Adrenal gland (tissue), 12 donors: ENCODE data around the gene TAF4. TPM values are rescaled to one million over a fixed set of nuclear protein-coding genes. Genes with fewer than 3 reads are reported as not detected.

Experiments used
- DNase-seq, 7 donors: peaks; one replicate each; pipeline ENCODE4 v3.0.0-alpha.2; 2019 to 2020
- H3K27ac ChIP-seq, 5 donors: fragments of 200-600 bp; sonication (generic) in 4 of 5; 1 replicate in 3 of 5; 2 replicates in 2 of 5; pipeline versions ENCODE4 v1.5.1 to v1.8.0; 2016 to 2020; ENCODE audit warnings: mild to moderate bottlenecking in 1 of 5
- H3K27me3 ChIP-seq: fragments of 200-600 bp; 2 replicates; pipeline ENCODE4 v1.8.0; 2021
- H3K36me3 ChIP-seq, 2 donors: fragments of 200-600 bp; replicated peaks in 1 of 2; 1 replicate in 1 of 2; 2 replicates in 1 of 2; pipeline versions ENCODE4 v1.5.1 to v1.8.0; 2018 to 2022
- H3K4me1 ChIP-seq, 2 donors: fragments of 200-600 bp; replicated peaks in 1 of 2; 1 replicate in 1 of 2; 2 replicates in 1 of 2; pipeline versions ENCODE4 v1.5.1 to v1.8.0; 2018 to 2021
- H3K4me3 ChIP-seq, 4 donors: fragments of 200-600 bp; sonication (generic) in 3 of 4; one replicate each; pipeline ENCODE4 v1.5.1; 2016 to 2018
- H3K9me3 ChIP-seq, 3 donors: fragments of 200-600 bp; sonication (generic) in 1 of 3; replicated peaks in 1 of 3; 1 replicate in 2 of 3; 2 replicates in 1 of 3; pipeline versions ENCODE4 v1.5.1 to v1.8.0; 2016 to 2021
- CTCF ChIP-seq, 6 experiments: fragments of 450-650 bp in 4 of 6; fragments of 200-600 bp in 2 of 6; sonication (generic) in 1 of 6; IDR thresholded peaks; 1 replicate in 5 of 6; 2 replicates in 1 of 6; pipeline versions ENCODE4 v1.5.1 to v1.8.0; 2016 to 2021; ENCODE audit warnings: antibody characterized with exemption in 6 of 6, mild to moderate bottlenecking in 2 of 6, moderate library complexity in 1 of 6
- POLR2A ChIP-seq, 2 donors: fragments of 450-650 bp; IDR thresholded peaks; one replicate each; pipeline ENCODE4 v1.6.1; 2017; ENCODE audit warnings: antibody characterized with exemption in 2 of 2, mild to moderate bottlenecking in 2 of 2, moderate library complexity in 1 of 2
- WGBS, 4 donors: extraction: QIAGEN DNeasy Blood & Tissue Kit in 2 of 4; methylation state at CpG; one replicate each; pipeline versions ENCODE4 v1.1.5 to v1.1.7; 2013 to 2017; 5-methylcytosine and 5-hydroxymethylcytosine counted together
- intact Hi-C, 2 donors: fragments of 100-400 bp; cut with DNase I; formaldehyde crosslinking; loops; one replicate each; pipeline versions ENCODE4 v1.14.1 to v1.15.0; 2022 to 2023
- polyA plus RNA-seq, 3 donors: library from polyadenylated mRNA; stranded (reverse); fragments of 200-250 nt in 2 of 3; fragments of 350-450 nt in 1 of 3; fragmentation: Illumina TruSeq in 1 of 3; extraction: RNeasy Lipid Tissue Mini Kit (QIAGEN cat#74804) in 1 of 3; gene quantifications; one replicate each; pipeline ENCODE4 v1.2.3, GENCODE V29; 2013 to 2014
- total RNA-seq, 9 donors: library from RNA; depleted of rRNA in 4 of 9; stranded (reverse); fragments of >200 nt in 4 of 9; fragments of 120-200 nt in 1 of 9; fragmentation: NEBNext Ultra II Directional in 1 of 9; extraction: Animal tissue kit (Norgen Biotek cat#: 25700) in 1 of 9; gene quantifications; one replicate each; pipeline versions ENCODE4 v1.1.0 to v1.2.4, GENCODE V29; 2013 to 2023
- donor health status: healthy with polysubstance abuse.
- donor health status: Bipolar disorder and iron deficiency.
- donor health status: DM: yes; HTN: yes; CAD: no.
- donor health status: DM: no; HTN: no; CAD: no.
- donor health status: DM: no; HTN: no; CAD: no.
- donor health status: DM: yes; HTN: yes; CAD: no.

The TAF4 gene
- total and polyA plus RNA-seq, 12 donors, result 5.2 to 30.9 (median 14.8) TPM

GRCh38 chr20:61938839-61939690 is 126.6 kb downstream of the TAF4 start:
- intact Hi-C loops, result no loop called here
- H3K4me1 ChIP-seq, result no peaks in the 10 kb centered on the region
- H3K36me3 ChIP-seq, result no peaks in the 10 kb centered on the region
- no peak overlapping the region for H3K27ac ChIP-seq
- no peak for TF ChIP-seq CTCF (IDR thresholded peaks at IDR 0.05)
- no peak for TF ChIP-seq POLR2A (IDR thresholded peaks at IDR 0.05)
- no peaks in the 10 kb centered on the region for H3K9me3 ChIP-seq
- no peak overlapping the region for H3K4me3 ChIP-seq
- H3K27me3 ChIP-seq, result no peaks in the 10 kb centered on the region
- no peak for DNase-seq
- WGBS, 4 donors, result 85 to 88% (median 87%) methylated on average over 23 to 27 of the region's 27 CpGs

GRCh38 chr20:61937963-61938838 is 127.5 kb downstream of the TAF4 start:
- H3K27ac ChIP-seq, result no peak overlapping the region
- no peak for DNase-seq
- no peaks in the 10 kb centered on the region for H3K9me3 ChIP-seq
- TF ChIP-seq POLR2A (IDR thresholded peaks at IDR 0.05) (no peak), CTCF (IDR thresholded peaks at IDR 0.05) (no peak)
- WGBS, 4 donors, result 81 to 100% (median 84%) methylated on average over 3 to 31 of the region's 31 CpGs
- H3K4me1 ChIP-seq, result no peaks in the 10 kb centered on the region
- no peak overlapping the region for H3K4me3 ChIP-seq
- intact Hi-C loops, result no loop called here
- no peaks in the 10 kb centered on the region for H3K27me3 ChIP-seq
- H3K36me3 ChIP-seq, result no peaks in the 10 kb centered on the region

GRCh38 chr20:61937146-61937962 is 128.3 kb downstream of the TAF4 start:
- no peaks in the 10 kb centered on the region for H3K9me3 ChIP-seq
- no peak for DNase-seq
- TF ChIP-seq CTCF (IDR thresholded peaks at IDR 0.05) (no peak), POLR2A (IDR thresholded peaks at IDR 0.05) (no peak)
- H3K27me3 ChIP-seq, result no peaks in the 10 kb centered on the region
- H3K4me3 ChIP-seq, result no peak overlapping the region
- 79 to 88% (median 82%) methylated on average over 3 to 10 of the region's 10 CpGs for WGBS, 4 donors
- no peaks in the 10 kb centered on the region for H3K36me3 ChIP-seq
- intact Hi-C loops, result no loop called here
- H3K4me1 ChIP-seq, result no peaks in the 10 kb centered on the region
- H3K27ac ChIP-seq, result no peak overlapping the region
